Measurements from ENCODE around the gene SPAG16.

SPAG16 gene

DNA sequence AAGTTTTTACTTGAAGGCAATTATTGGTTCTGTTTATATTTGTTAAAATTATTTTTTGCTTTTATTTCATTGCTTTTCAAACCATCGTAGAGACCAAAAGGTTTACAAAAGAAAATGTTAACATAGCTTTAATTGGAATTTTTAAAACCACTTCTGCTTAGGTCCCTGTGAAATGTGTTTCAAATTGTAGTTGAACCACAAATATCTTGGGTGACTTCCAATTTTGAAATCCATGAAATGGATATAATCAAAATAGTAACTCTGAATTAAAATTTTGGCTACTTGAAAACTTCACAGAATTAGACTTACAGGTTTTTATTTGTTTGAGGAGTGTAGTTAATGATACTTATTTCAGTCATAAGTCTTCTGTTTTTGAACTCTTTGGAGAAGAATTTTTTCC, 3.1 kb upstream of the SPAG16 start (continued):
- TF ChIP-seq, protein P1, sequence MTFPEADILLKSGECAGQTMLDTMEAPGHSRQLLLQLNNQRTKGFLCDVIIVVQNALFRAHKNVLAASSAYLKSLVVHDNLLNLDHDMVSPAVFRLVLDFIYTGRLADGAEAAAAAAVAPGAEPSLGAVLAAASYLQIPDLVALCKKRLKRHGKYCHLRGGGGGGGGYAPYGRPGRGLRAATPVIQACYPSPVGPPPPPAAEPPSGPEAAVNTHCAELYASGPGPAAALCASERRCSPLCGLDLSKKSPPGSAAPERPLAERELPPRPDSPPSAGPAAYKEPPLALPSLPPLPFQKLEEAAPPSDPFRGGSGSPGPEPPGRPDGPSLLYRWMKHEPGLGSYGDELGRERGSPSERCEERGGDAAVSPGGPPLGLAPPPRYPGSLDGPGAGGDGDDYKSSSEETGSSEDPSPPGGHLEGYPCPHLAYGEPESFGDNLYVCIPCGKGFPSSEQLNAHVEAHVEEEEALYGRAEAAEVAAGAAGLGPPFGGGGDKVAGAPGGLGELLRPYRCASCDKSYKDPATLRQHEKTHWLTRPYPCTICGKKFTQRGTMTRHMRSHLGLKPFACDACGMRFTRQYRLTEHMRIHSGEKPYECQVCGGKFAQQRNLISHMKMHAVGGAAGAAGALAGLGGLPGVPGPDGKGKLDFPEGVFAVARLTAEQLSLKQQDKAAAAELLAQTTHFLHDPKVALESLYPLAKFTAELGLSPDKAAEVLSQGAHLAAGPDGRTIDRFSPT (tag by site-specific recombination; IDR thresholded peaks at IDR 0.05), result no peak
- TF ChIP-seq ZBTB7A (tag by site-specific recombination; IDR thresholded peaks at IDR 0.05; ENCODE audit: low read depth), result no peak
- TF ChIP-seq, protein P2, sequence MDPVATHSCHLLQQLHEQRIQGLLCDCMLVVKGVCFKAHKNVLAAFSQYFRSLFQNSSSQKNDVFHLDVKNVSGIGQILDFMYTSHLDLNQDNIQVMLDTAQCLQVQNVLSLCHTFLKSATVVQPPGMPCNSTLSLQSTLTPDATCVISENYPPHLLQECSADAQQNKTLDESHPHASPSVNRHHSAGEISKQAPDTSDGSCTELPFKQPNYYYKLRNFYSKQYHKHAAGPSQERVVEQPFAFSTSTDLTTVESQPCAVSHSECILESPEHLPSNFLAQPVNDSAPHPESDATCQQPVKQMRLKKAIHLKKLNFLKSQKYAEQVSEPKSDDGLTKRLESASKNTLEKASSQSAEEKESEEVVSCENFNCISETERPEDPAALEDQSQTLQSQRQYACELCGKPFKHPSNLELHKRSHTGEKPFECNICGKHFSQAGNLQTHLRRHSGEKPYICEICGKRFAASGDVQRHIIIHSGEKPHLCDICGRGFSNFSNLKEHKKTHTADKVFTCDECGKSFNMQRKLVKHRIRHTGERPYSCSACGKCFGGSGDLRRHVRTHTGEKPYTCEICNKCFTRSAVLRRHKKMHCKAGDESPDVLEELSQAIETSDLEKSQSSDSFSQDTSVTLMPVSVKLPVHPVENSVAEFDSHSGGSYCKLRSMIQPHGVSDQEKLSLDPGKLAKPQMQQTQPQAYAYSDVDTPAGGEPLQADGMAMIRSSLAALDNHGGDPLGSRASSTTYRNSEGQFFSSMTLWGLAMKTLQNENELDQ (tag by site-specific recombination; IDR thresholded peaks at IDR 0.05; ENCODE audit: low read depth), result no peak
- TF ChIP-seq, protein P3, sequence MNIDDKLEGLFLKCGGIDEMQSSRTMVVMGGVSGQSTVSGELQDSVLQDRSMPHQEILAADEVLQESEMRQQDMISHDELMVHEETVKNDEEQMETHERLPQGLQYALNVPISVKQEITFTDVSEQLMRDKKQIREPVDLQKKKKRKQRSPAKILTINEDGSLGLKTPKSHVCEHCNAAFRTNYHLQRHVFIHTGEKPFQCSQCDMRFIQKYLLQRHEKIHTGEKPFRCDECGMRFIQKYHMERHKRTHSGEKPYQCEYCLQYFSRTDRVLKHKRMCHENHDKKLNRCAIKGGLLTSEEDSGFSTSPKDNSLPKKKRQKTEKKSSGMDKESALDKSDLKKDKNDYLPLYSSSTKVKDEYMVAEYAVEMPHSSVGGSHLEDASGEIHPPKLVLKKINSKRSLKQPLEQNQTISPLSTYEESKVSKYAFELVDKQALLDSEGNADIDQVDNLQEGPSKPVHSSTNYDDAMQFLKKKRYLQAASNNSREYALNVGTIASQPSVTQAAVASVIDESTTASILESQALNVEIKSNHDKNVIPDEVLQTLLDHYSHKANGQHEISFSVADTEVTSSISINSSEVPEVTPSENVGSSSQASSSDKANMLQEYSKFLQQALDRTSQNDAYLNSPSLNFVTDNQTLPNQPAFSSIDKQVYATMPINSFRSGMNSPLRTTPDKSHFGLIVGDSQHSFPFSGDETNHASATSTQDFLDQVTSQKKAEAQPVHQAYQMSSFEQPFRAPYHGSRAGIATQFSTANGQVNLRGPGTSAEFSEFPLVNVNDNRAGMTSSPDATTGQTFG (tag by site-specific recombination; IDR thresholded peaks at IDR 0.05; ENCODE audit: borderline replicate concordance), result no peak
- TF ChIP-seq KLF16 (tag by site-specific recombination; IDR thresholded peaks at IDR 0.05), result no peak
- TF ChIP-seq ZNF324 (tag by site-specific recombination; IDR thresholded peaks at IDR 0.05), result no peak

DNA sequence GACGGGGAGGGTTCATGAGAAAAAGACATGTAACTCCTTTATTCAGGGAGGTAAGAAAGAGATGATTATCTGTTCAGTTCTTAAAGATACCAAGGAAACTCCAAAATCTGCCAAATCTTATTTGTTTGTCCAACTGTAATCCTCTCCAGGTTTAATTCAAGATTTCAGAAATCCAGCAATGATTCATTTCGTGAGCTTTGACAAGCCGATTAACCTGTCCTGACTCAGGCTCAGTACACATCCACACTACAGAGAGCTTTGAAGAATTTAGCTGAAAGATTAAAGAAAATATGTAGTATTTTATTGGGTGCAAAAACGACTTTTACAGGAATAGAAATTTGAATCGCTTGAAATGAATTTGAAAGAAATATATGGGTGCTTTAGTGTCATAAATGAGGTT, 1.1 kb downstream of the SPAG16 start:
- H3K4me1 ChIP-seq (ENCODE audit: control insufficient read depth, insufficient read depth, low read length), result no peaks in the 10 kb centered on the region
- H3K9me3 ChIP-seq (ENCODE audit: control insufficient read depth, insufficient read depth, low read depth, low read length), result no peaks in the 10 kb centered on the region
- TF ChIP-seq ZNF169 (tag by site-specific recombination; IDR thresholded peaks at IDR 0.05) (no peak), ZFP3 (tag by site-specific recombination; IDR thresholded peaks at IDR 0.05; ENCODE audit: low read depth) (no peak), ZBTB20 (tag by site-specific recombination; IDR thresholded peaks at IDR 0.05) (no peak), ZNF266 (tag by site-specific recombination; IDR thresholded peaks at IDR 0.05; ENCODE audit: low read depth) (no peak)
- TF ChIP-seq, protein P4, sequence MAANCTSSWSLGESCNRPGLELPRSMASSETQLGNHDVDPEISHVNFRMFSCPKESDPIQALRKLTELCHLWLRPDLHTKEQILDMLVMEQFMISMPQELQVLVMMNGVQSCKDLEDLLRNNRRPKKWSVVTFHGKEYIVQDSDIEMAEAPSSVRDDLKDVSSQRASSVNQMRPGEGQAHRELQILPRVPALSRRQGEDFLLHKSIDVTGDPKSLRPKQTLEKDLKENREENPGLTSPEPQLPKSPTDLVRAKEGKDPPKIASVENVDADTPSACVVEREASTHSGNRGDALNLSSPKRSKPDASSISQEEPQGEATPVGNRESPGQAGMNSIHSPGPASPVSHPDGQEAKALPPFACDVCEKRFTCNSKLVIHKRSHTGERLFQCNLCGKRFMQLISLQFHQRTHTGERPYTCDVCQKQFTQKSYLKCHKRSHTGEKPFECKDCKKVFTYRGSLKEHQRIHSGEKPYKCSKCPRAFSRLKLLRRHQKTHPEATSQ (tag by site-specific recombination; IDR thresholded peaks at IDR 0.05), result no peak
- H3K36me3 ChIP-seq (ENCODE audit: control insufficient read depth in 2 of 2, insufficient read depth in 1 of 2, low read length in 2 of 2), result peaks cover 0 to 23% of the 10 kb centered on the region in 2 experiments; a peak in 1 of 3 replicates
- no peak overlapping the region for H3K27ac ChIP-seq (ENCODE audit: extremely low read depth, low read depth, low read length)
- ChIA-PET POLR2A (no interaction called here), CTCF (interaction anchor here (0.6 to 0.7 kb wide), 2 partner anchors 8 to 1827 kb away, joined by 3 read pairs; no protein-coding TSS in a partner anchor)
- peak overlapping the region; percentile 68 for H3K4me3 ChIP-seq (ENCODE audit: low read depth, low read length)

DNA sequence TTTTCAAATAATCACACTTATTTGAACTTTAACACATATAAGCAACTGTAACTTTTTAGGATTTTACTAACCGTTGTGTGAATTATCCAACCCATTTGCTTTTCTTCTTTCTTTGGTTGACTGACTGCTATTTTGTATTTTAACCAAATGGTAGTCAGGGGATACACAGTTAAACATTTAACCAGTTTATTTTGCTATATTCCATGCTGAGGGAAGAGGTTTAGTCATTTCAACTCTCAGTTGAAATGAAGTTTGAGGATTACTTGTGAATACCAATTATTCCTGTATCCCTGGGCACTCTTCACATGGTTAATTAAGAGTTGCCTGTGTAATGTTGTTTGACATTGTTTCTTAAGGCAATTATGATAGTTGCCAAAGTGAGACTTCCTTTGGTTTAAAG, 1.9 kb downstream of the SPAG16 start:
- peaks cover 0 to 23% of the 10 kb centered on the region in 2 experiments; a peak in 1 of 3 replicates for H3K36me3 ChIP-seq (ENCODE audit: control insufficient read depth in 2 of 2, insufficient read depth in 1 of 2, low read length in 2 of 2)
- TF ChIP-seq ZNF521 (tag by site-specific recombination; IDR thresholded peaks at IDR 0.05) (no peak), GFI1B (tag by site-specific recombination; IDR thresholded peaks at IDR 0.05) (no peak), ZNF214 (tag by site-specific recombination; IDR thresholded peaks at IDR 0.05; ENCODE audit: borderline replicate concordance) (no peak), ZNF239 (tag by site-specific recombination; IDR thresholded peaks at IDR 0.05) (no peak), ZNF664 (tag by site-specific recombination; IDR thresholded peaks at IDR 0.05) (no peak), ZNF747 (tag by site-specific recombination; IDR thresholded peaks at IDR 0.05) (no peak), ZNF549 (tag by site-specific recombination; IDR thresholded peaks at IDR 0.05) (no peak), ZNF174 (tag by site-specific recombination; IDR thresholded peaks at IDR 0.05) (no peak), MYNN (tag by site-specific recombination; IDR thresholded peaks at IDR 0.05; ENCODE audit: borderline replicate concordance) (no peak)
- TF ChIP-seq, protein P5, sequence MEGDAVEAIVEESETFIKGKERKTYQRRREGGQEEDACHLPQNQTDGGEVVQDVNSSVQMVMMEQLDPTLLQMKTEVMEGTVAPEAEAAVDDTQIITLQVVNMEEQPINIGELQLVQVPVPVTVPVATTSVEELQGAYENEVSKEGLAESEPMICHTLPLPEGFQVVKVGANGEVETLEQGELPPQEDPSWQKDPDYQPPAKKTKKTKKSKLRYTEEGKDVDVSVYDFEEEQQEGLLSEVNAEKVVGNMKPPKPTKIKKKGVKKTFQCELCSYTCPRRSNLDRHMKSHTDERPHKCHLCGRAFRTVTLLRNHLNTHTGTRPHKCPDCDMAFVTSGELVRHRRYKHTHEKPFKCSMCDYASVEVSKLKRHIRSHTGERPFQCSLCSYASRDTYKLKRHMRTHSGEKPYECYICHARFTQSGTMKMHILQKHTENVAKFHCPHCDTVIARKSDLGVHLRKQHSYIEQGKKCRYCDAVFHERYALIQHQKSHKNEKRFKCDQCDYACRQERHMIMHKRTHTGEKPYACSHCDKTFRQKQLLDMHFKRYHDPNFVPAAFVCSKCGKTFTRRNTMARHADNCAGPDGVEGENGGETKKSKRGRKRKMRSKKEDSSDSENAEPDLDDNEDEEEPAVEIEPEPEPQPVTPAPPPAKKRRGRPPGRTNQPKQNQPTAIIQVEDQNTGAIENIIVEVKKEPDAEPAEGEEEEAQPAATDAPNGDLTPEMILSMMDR (tag by site-specific recombination; IDR thresholded peaks at IDR 0.05), result no peak
- TF ChIP-seq, protein P6, sequence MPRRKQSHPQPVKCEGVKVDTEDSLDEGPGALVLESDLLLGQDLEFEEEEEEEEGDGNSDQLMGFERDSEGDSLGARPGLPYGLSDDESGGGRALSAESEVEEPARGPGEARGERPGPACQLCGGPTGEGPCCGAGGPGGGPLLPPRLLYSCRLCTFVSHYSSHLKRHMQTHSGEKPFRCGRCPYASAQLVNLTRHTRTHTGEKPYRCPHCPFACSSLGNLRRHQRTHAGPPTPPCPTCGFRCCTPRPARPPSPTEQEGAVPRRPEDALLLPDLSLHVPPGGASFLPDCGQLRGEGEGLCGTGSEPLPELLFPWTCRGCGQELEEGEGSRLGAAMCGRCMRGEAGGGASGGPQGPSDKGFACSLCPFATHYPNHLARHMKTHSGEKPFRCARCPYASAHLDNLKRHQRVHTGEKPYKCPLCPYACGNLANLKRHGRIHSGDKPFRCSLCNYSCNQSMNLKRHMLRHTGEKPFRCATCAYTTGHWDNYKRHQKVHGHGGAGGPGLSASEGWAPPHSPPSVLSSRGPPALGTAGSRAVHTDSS (tag by site-specific recombination; IDR thresholded peaks at IDR 0.05), result no peak

More for the DNA sequence above, 1.9 kb downstream of the SPAG16 start:
- H3K27ac ChIP-seq (ENCODE audit: extremely low read depth, low read depth, low read length), result no peak overlapping the region
- H3K4me3 ChIP-seq (ENCODE audit: low read depth, low read length), result no peak overlapping the region
- H3K4me1 ChIP-seq (ENCODE audit: control insufficient read depth, insufficient read depth, low read length), result no peaks in the 10 kb centered on the region
- ChIA-PET POLR2A (no interaction called here), CTCF (no interaction called here)
- H3K9me3 ChIP-seq (ENCODE audit: control insufficient read depth, insufficient read depth, low read depth, low read length), result no peaks in the 10 kb centered on the region
